Loucy (cell line): ENCODE measurements around the gene ZRANB1.

Experiments used
- H2AFZ ChIP-seq: fragments of 200-600 bp; sonication (generic); 2 replicates; pipeline ENCODE4 v1.6.0; 2016; ENCODE audit warnings: antibody characterized with exemption, mild to moderate bottlenecking, low read length, moderate library complexity
- H3F3A ChIP-seq: fragments of 200-600 bp; 2 replicates; pipeline ENCODE4 v1.6.0; 2016; ENCODE audit warnings: antibody characterized with exemption, low read depth, mild to moderate bottlenecking
- H3K27me3 ChIP-seq: fragments of 200-600 bp; sonication (generic); 2 replicates; pipeline ENCODE4 v1.6.1; 2014; ENCODE audit warnings: low read length, mild to moderate bottlenecking; ENCODE audit not compliant: insufficient read depth, poor library complexity, severe bottlenecking
- H3K36me3 ChIP-seq: fragments of 200-600 bp; sonication (generic); 2 replicates; pipeline ENCODE4 v1.6.1; 2016; ENCODE audit warnings: low read length; ENCODE audit not compliant: insufficient read depth
- H3K4me1 ChIP-seq: fragments of 200-600 bp; sonication (generic); 2 replicates; pipeline ENCODE4 v1.5.1; 2014; ENCODE audit warnings: low read length, mild to moderate bottlenecking; ENCODE audit not compliant: insufficient read depth, poor library complexity, severe bottlenecking
- H3K4me2 ChIP-seq: fragments of 200-600 bp; sonication (generic); 2 replicates; pipeline ENCODE4 v1.6.0; 2014; ENCODE audit warnings: antibody characterized with exemption, low read length, low read depth, mild to moderate bottlenecking; ENCODE audit not compliant: poor library complexity, severe bottlenecking
- H3K4me3 ChIP-seq: fragments of 200-600 bp; sonication (generic); 2 replicates; pipeline ENCODE4 v1.5.1; 2014; ENCODE audit warnings: low read length, mild to moderate bottlenecking, mixed read lengths; ENCODE audit not compliant: poor library complexity, severe bottlenecking
- H3K79me2 ChIP-seq: fragments of 200-600 bp; sonication (generic); 2 replicates; pipeline ENCODE4 v1.6.1; 2014; ENCODE audit warnings: low read length; ENCODE audit not compliant: insufficient read depth
- H3K9ac ChIP-seq: fragments of 200-600 bp; sonication (generic); 2 replicates; pipeline ENCODE4 v1.6.0; 2014; ENCODE audit warnings: mild to moderate bottlenecking, low read depth, low read length, moderate library complexity; ENCODE audit not compliant: poor library complexity, severe bottlenecking
- H3K9me2 ChIP-seq: fragments of 200-600 bp; sonication (generic); replicated peaks from 2 replicates; pipeline ENCODE4 v1.6.1; 2016; ENCODE audit warnings: low read depth, low read length, mixed read lengths
- H3K9me3 ChIP-seq: fragments of 200-600 bp; sonication (generic); 2 replicates; pipeline ENCODE4 v1.6.1; 2014; ENCODE audit warnings: mild to moderate bottlenecking, antibody characterized with exemption, low read length, low read depth; ENCODE audit not compliant: insufficient read depth
- H4K20me1 ChIP-seq: fragments of 200-600 bp; sonication (generic); 2 replicates; pipeline ENCODE4 v1.6.0; 2014; ENCODE audit warnings: antibody characterized with exemption, low read length, mild to moderate bottlenecking; ENCODE audit not compliant: insufficient read depth, poor library complexity, severe bottlenecking
- CTCF ChIP-seq: fragments of 200-600 bp; sonication (generic); conservative IDR thresholded peaks from 2 replicates; pipeline ENCODE4 v1.5.1; 2014; ENCODE audit warnings: mild to moderate bottlenecking, antibody characterized with exemption, low read length
- EZH2phosphoT487 ChIP-seq: fragments of 200-600 bp; IDR thresholded peaks from 2 replicates; pipeline ENCODE4 v1.6.1; 2018; ENCODE audit warnings: antibody characterized with exemption, mild to moderate bottlenecking, moderate library complexity, borderline replicate concordance

The ZRANB1 gene

DNA sequence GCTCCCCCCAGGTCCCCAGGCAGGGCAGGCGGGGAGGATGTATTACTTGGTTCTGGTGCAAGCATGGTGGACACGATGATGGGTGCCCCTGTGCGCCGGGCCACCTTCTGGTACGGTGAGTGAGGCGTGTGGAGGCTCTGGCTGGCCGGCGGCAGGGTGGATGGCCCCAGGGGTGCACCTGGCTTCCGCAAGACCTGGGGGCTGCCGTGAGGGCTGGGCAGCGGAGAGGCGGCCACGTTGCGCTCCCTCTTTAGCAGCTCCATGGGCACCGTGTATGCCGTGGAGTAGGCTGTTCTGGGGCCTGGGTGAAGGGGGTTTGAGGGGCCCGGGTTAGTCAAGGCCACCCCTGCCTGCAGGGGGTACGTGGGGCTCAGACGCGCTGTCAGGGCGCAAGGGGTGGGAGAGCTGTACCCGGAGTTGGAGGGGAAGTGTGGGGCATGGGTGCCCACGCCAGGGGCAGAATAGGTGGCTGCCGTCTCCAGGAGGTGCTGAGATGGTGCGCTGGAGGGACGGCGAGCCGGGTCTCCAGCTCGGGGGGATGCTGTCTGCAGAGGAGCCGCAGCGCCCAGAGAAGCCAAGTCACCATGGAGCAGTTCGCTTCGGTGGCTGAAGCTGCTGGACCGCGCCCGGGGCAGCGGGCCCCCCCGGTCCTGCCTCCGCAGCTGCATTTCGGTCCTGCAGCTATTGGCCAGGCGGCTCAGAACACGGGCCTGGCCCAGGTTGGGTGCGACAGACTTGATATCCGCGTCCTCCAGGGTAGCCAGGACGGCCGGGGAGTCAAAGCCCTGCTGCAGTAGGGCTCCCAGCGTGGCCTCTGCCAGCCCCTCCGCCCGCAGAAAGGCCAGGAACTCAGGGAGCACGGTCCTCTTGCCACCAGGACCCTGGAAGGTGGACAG is 84.4 kb downstream of the ZRANB1 start:
- H3K4me3 ChIP-seq, result no peak overlapping the region
- no peaks in the 10 kb centered on the region for H3K4me1 ChIP-seq
- H3K4me2 ChIP-seq, result no peak overlapping the region
- H3K79me2 ChIP-seq, result no peaks in the 10 kb centered on the region
- H3K9ac ChIP-seq, result no peak overlapping the region
- no peak overlapping the region for H2AFZ ChIP-seq
- TF ChIP-seq CTCF, result no peak
- TF ChIP-seq EZH2phosphoT487, result no peak
- H3K36me3 ChIP-seq, result no peaks in the 10 kb centered on the region
- no peaks in the 10 kb centered on the region for H3K9me3 ChIP-seq
- H4K20me1 ChIP-seq, result no peaks in the 10 kb centered on the region
- H3K27me3 ChIP-seq, result no peaks in the 10 kb centered on the region
- no peaks in the 10 kb centered on the region for H3F3A ChIP-seq
- no peaks in the 10 kb centered on the region for H3K9me2 ChIP-seq

GRCh38 chr10:125026974-125027735 is 85.2 kb downstream of the ZRANB1 start:
- Histone ChIP-seq H4K20me1 (no peaks in the 10 kb centered on the region), H3K9ac (no peak overlapping the region), H3K9me3 (no peaks in the 10 kb centered on the region), H3K4me3 (no peak overlapping the region), H3K4me2 (no peak overlapping the region), H2AFZ (no peak overlapping the region), H3K4me1 (no peaks in the 10 kb centered on the region), H3F3A (no peaks in the 10 kb centered on the region), H3K79me2 (no peaks in the 10 kb centered on the region), H3K27me3 (no peaks in the 10 kb centered on the region), H3K9me2 (no peaks in the 10 kb centered on the region), H3K36me3 (no peaks in the 10 kb centered on the region)
- TF ChIP-seq CTCF, result no peak
- no peak for TF ChIP-seq EZH2phosphoT487

- Histone ChIP-seq H3K27me3 (no peaks in the 10 kb centered on the region), H3K4me1 (no peaks in the 10 kb centered on the region), H2AFZ (no peak overlapping the region), H3K9me2 (no peaks in the 10 kb centered on the region), H3K9me3 (no peaks in the 10 kb centered on the region), H3K36me3 (no peaks in the 10 kb centered on the region), H4K20me1 (no peaks in the 10 kb centered on the region), H3K79me2 (no peaks in the 10 kb centered on the region), H3K4me2 (no peak overlapping the region), H3F3A (no peaks in the 10 kb centered on the region), H3K9ac (no peak overlapping the region), H3K4me3 (no peak overlapping the region)
- TF ChIP-seq CTCF (no peak), EZH2phosphoT487 (no peak)
These were observed 86.2 kb downstream of the ZRANB1 start for GRCh38 chr10:125027871-125028869.
